ENCODE measurements around the gene LMTK2.

LMTK2 gene

GRCh38 chr7:98106647-98107312 lies at the start of gene LMTK2:
Gene LMTK2, plus strand, starts transcription at chr7:98106862. Its CDS starts 316 bp downstream, at chr7:98107178.
- peak; percentile 92 to 97 (median 96) for DNase-seq (ENCODE audit: low read depth in 3 of 3)

- DNase-seq (ENCODE audit: low read depth in 3 of 3): no peak
Measured at GRCh38 chr7:98057157-98057556, 49.5 kb upstream of the LMTK2 start.

- DNase-seq (ENCODE audit: low read depth in 3 of 3): no peak
Measured at GRCh38 chr7:98058186-98058585, 48.5 kb upstream of the LMTK2 start.

GRCh38 chr7:98064233-98064632 lies 42.4 kb upstream of the LMTK2 start:
- no peak for DNase-seq (ENCODE audit: low read depth in 3 of 3)

- DNase-seq (ENCODE audit: low read depth in 3 of 3): no peak
Measured at GRCh38 chr7:98066208-98066607, 40.5 kb upstream of the LMTK2 start.

GRCh38 chr7:98066934-98067507 lies 39.6 kb upstream of the LMTK2 start:
- DNase-seq (ENCODE audit: low read depth in 3 of 3): no peak

- DNase-seq (ENCODE audit: low read depth in 3 of 3): no peak
Measured at GRCh38 chr7:98073047-98073446, 33.6 kb upstream of the LMTK2 start.

GRCh38 chr7:98075801-98076200 lies 30.9 kb upstream of the LMTK2 start:
- DNase-seq (ENCODE audit: low read depth in 3 of 3): no peak

GRCh38 chr7:98077762-98078161 lies 28.9 kb upstream of the LMTK2 start:
- DNase-seq (ENCODE audit: low read depth in 3 of 3): no peak

GRCh38 chr7:98078197-98078870 lies 28.3 kb upstream of the LMTK2 start:
- no peak for DNase-seq (ENCODE audit: low read depth in 3 of 3)

- no peak for DNase-seq (ENCODE audit: low read depth in 3 of 3)
Measured at GRCh38 chr7:98079891-98080648, 26.6 kb upstream of the LMTK2 start.

- no peak for DNase-seq (ENCODE audit: low read depth in 3 of 3)
Measured at GRCh38 chr7:98081319-98081718, 25.3 kb upstream of the LMTK2 start.

GRCh38 chr7:98084631-98085030 lies 22.0 kb upstream of the LMTK2 start:
- DNase-seq (ENCODE audit: low read depth in 3 of 3): no peak

GRCh38 chr7:98085674-98086073 lies 21.0 kb upstream of the LMTK2 start:
- DNase-seq (ENCODE audit: low read depth in 3 of 3): no peak

- DNase-seq (ENCODE audit: low read depth in 3 of 3): no peak
Measured at GRCh38 chr7:98086281-98086718, 20.4 kb upstream of the LMTK2 start.

- DNase-seq (ENCODE audit: low read depth in 3 of 3): no peak
Measured at GRCh38 chr7:98088109-98088508, 18.6 kb upstream of the LMTK2 start.

- no peak for DNase-seq (ENCODE audit: low read depth in 3 of 3)
Measured at GRCh38 chr7:98090116-98090515, 16.5 kb upstream of the LMTK2 start.

- DNase-seq (ENCODE audit: low read depth in 3 of 3): no peak
Measured at GRCh38 chr7:98091061-98091460, 15.6 kb upstream of the LMTK2 start.

GRCh38 chr7:98091523-98091922 lies 15.1 kb upstream of the LMTK2 start:
- no peak for DNase-seq (ENCODE audit: low read depth in 3 of 3)

GRCh38 chr7:98097042-98097645 lies 9.5 kb upstream of the LMTK2 start:
- no peak for DNase-seq (ENCODE audit: low read depth in 3 of 3)

- DNase-seq (ENCODE audit: low read depth in 3 of 3): no peak
Measured at GRCh38 chr7:98100088-98100487, 6.6 kb upstream of the LMTK2 start.

- no peak for DNase-seq (ENCODE audit: low read depth in 3 of 3)
Measured at GRCh38 chr7:98102170-98102569, 4.5 kb upstream of the LMTK2 start.
